HepG2 (cell line): ENCODE measurements around the gene ANKS1A. TPM values are rescaled to one million over a fixed set of nuclear protein-coding genes. Genes with fewer than 3 reads are reported as not detected.

ENCODE experiments used
- EED ChIP-seq: sonication (generic); formaldehyde crosslinking; IDR thresholded peaks from 2 replicates; pipeline ENCODE4 v1.5.0; 2020; ENCODE audit warnings: mild to moderate bottlenecking, missing genetic modification reagents
- HMGXB4 ChIP-seq, 2 experiments: sonication (generic) in 1 of 2; formaldehyde crosslinking in 1 of 2; IDR thresholded peaks; 2 replicates each; pipeline versions ENCODE4 v1.4.0 to v1.6.1; 2018 to 2020; ENCODE audit warnings: missing genetic modification reagents in 2 of 2, borderline replicate concordance in 1 of 2, low read depth in 1 of 2, mild to moderate bottlenecking in 1 of 2, missing biosample characterization in 1 of 2
- MAFF ChIP-seq: IDR thresholded peaks from 2 replicates; pipeline ENCODE4 v1.6.1; 2011; ENCODE audit warnings: low read depth, low read length, improper control_type of control experiment
- MTF2 ChIP-seq: sonication (generic); formaldehyde crosslinking; IDR thresholded peaks from 2 replicates; pipeline ENCODE4 v1.5.0; 2020; ENCODE audit warnings: missing genetic modification reagents, borderline replicate concordance
- MXD4 ChIP-seq: IDR thresholded peaks from 2 replicates; pipeline ENCODE4 v1.6.1; 2016; ENCODE audit warnings: mild to moderate bottlenecking, missing biosample characterization, missing genetic modification reagents
- NCOA2 ChIP-seq: sonication (generic); formaldehyde crosslinking; IDR thresholded peaks from 2 replicates; pipeline ENCODE4 v1.8.0; 2022; ENCODE audit warnings: inconsistent platforms
- PATZ1 ChIP-seq: sonication (generic); formaldehyde crosslinking; IDR thresholded peaks from 2 replicates; pipeline ENCODE4 v1.4.0; 2020; ENCODE audit warnings: missing genetic modification reagents
- SAFB2 ChIP-seq: sonication (generic); formaldehyde crosslinking; IDR thresholded peaks from 2 replicates; pipeline ENCODE4 v1.5.1; 2020; ENCODE audit warnings: missing genetic modification reagents, low read depth, mild to moderate bottlenecking, borderline replicate concordance
- SMC3 ChIP-seq: IDR thresholded peaks from 2 replicates; pipeline ENCODE4 v1.6.1; 2011; ENCODE audit warnings: low read length, improper control_type of control experiment
- ZBED4 ChIP-seq: sonication (generic); formaldehyde crosslinking; IDR thresholded peaks from 2 replicates; pipeline ENCODE4 v1.4.0; 2020; ENCODE audit warnings: missing genetic modification reagents, borderline replicate concordance
- ZFP36 ChIP-seq: fragments of 150-350 bp; IDR thresholded peaks from 2 replicates; pipeline ENCODE4 v1.6.1; 2018; ENCODE audit warnings: borderline replicate concordance, low read length, low read depth; ENCODE audit not compliant: partially characterized antibody
- ZNF33A ChIP-seq: sonication (generic); formaldehyde crosslinking; IDR thresholded peaks from 2 replicates; pipeline ENCODE4 v1.5.1; 2020; ENCODE audit warnings: missing genetic modification reagents, mild to moderate bottlenecking, moderate library complexity, borderline replicate concordance
- ZNF670 ChIP-seq: sonication (generic); formaldehyde crosslinking; IDR thresholded peaks from 2 replicates; pipeline ENCODE4 v1.8.0; 2022; ENCODE audit warnings: mild to moderate bottlenecking, missing genetic modification reagents, borderline replicate concordance
- ZNF687 ChIP-seq: sonication (generic); formaldehyde crosslinking; IDR thresholded peaks from 2 replicates; pipeline ENCODE4 v1.5.1; 2020; ENCODE audit warnings: mild to moderate bottlenecking, missing genetic modification reagents, moderate library complexity
- ZSCAN31 ChIP-seq: sonication (generic); formaldehyde crosslinking; IDR thresholded peaks from 2 replicates; pipeline ENCODE4 v1.5.0; 2020; ENCODE audit warnings: low read depth, mild to moderate bottlenecking, missing genetic modification reagents
- polyA plus RNA-seq, 8 experiments: library from polyadenylated mRNA; depleted of rRNA in 3 of 8; stranded (reverse) in 7 of 8; unstranded in 1 of 8; fragments of >200 nt; fragmentation: Illumina TruSeq in 4 of 8; extraction: Trizol in 4 of 8; gene quantifications; 2 replicates each; pipeline versions ENCODE4 v1.2.1 to v1.2.3, GENCODE V29; 2011 to 2016; ENCODE audit warnings: low read depth in 4 of 8, missing spikeins in 1 of 8, mixed read lengths in 1 of 8; ENCODE audit not compliant: insufficient read depth in 1 of 8
- total RNA-seq, 5 experiments: library from RNA; depleted of rRNA; stranded (reverse); fragments of >200 nt; fragmentation: Illumina TruSeq; extraction: Trizol; gene quantifications; 2 replicates each; pipeline ENCODE4 v1.2.3, GENCODE V29; 2016; ENCODE audit warnings: low read depth in 1 of 5

Gene ANKS1A
- total and polyA plus RNA-seq, 2 of the 13 experiments (the other 11 are each of a cell fraction or from before 2014, with no cell fraction given) = 7.2 to 15.1 TPM

GRCh38 chr6:34887753-34888513 lies 1.1 kb upstream of the ANKS1A start, which contains the start of gene TAF11 (continued):
- TF ChIP-seq ZFP36 (no peak), ZNF670 (CRISPR knock-in tag) (no peak), SMC3 (no peak), PATZ1 (peak; percentile 75), HMGXB4 (CRISPR knock-in tag; IDR thresholded peaks at IDR 0.05; ENCODE audit: borderline replicate concordance in 1 of 2, low read depth in 1 of 2) (peak; percentile 87 to 92; a peak in 3 of 4 replicates), MAFF (peak; percentile 50; the same call in 1 of the 2 replicates), ZNF687 (CRISPR knock-in tag) (peak; percentile 83), ZSCAN31 (CRISPR knock-in tag) (0 out of 2 replicates have a peak, but pooled peaks have one; percentile 32), ZBED4 (peak; percentile 81), NCOA2 (CRISPR knock-in tag) (peak; percentile 67; the same call in 1 of the 2 replicates), MTF2 (CRISPR knock-in tag) (no peak), MXD4 (CRISPR knock-in tag) (no peak; the same call in none of the 2 replicates), SAFB2 (CRISPR knock-in tag) (peak; percentile 82; the same call in 1 of the 2 replicates), EED (CRISPR knock-in tag) (no peak), ZNF33A (no peak; the same call in 1 of the 2 replicates)
